ENCODE measurements around the gene SREBF1. TPM values are rescaled to one million over a fixed set of nuclear protein-coding genes. Genes with fewer than 3 reads are reported as not detected.
A peak's percentile ranks its signal among the peaks of the same experiment; 100 is the strongest.

Gene SREBF1
- total and polyA plus RNA-seq, 5 donors from 2014 or later, result 4.5 to 141 (median 6.5) TPM

DNA sequence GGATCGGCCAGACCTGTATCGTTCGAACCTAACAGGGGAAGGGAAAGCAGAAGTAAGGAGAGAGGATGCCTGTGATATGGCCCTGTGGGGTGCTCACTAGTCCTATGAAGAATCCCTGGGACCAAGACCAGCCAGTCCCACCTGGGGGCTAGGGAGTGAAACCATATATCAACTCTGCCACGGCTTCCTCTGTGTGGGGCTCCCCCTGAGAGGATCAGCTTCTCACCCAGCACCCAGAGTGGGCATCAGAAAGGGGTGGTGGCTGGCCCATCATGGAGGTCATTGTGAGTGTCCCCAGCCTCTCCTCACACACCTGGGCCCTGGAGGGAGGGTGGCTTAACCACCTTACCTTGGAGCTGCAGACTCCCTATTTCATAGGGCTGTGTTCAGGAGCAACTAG, 30.1 kb upstream of the SREBF1 start:
- H3K27ac Mint-ChIP-seq, result no peak overlapping the region
- H3K4me3 Mint-ChIP-seq, result no peak overlapping the region
- H3K9me3 Mint-ChIP-seq, result no peaks in the 10 kb centered on the region
- peaks cover 13% of the 10 kb centered on the region for H3K36me3 Mint-ChIP-seq
- H3K4me1 Mint-ChIP-seq, result peaks cover 0 to 26% (median 11%) of the 10 kb centered on the region in 4 donors
- Histone ChIP-seq H3K36me3 (ENCODE audit: control insufficient read depth, insufficient read depth, low read length) (peaks cover 40% of the 10 kb centered on the region), H3K27me3 (ENCODE audit: control insufficient read depth, insufficient read depth, low read length) (no peaks in the 10 kb centered on the region), H3K4me3 (ENCODE audit: low read depth, low read length) (no peak overlapping the region), H3K27ac (ENCODE audit: insufficient read depth, low read length, poor library complexity, severe bottlenecking) (no peak overlapping the region), H3K4me1 (ENCODE audit: control insufficient read depth, insufficient read depth, low read length, poor library complexity, severe bottlenecking) (peaks cover 9% of the 10 kb centered on the region), H3K9me3 (ENCODE audit: control insufficient read depth in 2 of 2, low read length in 2 of 2) (no peaks in the 10 kb centered on the region)
- H3K27me3 Mint-ChIP-seq, result no peaks in the 10 kb centered on the region
- ATAC-seq (ENCODE audit: low read depth in 2 of 2) (no peak), DNase-seq (no peak)

DNA sequence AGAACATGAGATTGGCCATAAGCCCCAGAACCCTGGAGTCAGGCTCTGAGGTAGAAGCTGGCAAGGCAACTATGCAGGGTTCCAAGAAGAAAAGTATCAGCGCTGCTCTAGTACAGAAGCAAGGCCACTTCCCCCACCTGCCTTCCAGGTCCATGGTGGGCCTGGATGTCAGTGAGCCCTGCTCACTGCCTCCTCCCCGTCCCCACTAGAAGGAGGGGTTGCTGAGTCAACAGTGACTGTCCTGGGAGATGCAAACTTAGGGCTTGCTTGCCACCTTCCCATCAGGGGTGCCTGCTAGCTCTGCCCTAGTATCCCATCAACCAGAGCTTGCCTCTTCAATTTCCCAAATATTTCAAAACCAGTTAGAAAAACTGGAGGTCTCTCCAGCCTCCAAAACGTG, 29.6 kb upstream of the SREBF1 start:
- DNase-seq, result no peak
- no peaks in the 10 kb centered on the region for H3K27me3 Mint-ChIP-seq
- no peaks in the 10 kb centered on the region for H3K9me3 Mint-ChIP-seq
- Histone ChIP-seq H3K4me3 (ENCODE audit: low read depth, low read length) (no peak overlapping the region), H3K27me3 (ENCODE audit: control insufficient read depth, insufficient read depth, low read length) (no peaks in the 10 kb centered on the region), H3K27ac (ENCODE audit: insufficient read depth, low read length, poor library complexity, severe bottlenecking) (no peak overlapping the region), H3K9me3 (ENCODE audit: control insufficient read depth in 2 of 2, low read length in 2 of 2) (no peaks in the 10 kb centered on the region), H3K4me1 (ENCODE audit: control insufficient read depth, insufficient read depth, low read length, poor library complexity, severe bottlenecking) (peaks cover 9% of the 10 kb centered on the region), H3K36me3 (ENCODE audit: control insufficient read depth, insufficient read depth, low read length) (peaks cover 40% of the 10 kb centered on the region)
- no peak for ATAC-seq (ENCODE audit: low read depth in 2 of 2)
- no peak overlapping the region for H3K4me3 Mint-ChIP-seq
- H3K27ac Mint-ChIP-seq, result no peak overlapping the region
- H3K4me1 Mint-ChIP-seq, result peaks cover 0 to 27% (median 11%) of the 10 kb centered on the region in 4 donors
- peaks cover 13% of the 10 kb centered on the region for H3K36me3 Mint-ChIP-seq

DNA sequence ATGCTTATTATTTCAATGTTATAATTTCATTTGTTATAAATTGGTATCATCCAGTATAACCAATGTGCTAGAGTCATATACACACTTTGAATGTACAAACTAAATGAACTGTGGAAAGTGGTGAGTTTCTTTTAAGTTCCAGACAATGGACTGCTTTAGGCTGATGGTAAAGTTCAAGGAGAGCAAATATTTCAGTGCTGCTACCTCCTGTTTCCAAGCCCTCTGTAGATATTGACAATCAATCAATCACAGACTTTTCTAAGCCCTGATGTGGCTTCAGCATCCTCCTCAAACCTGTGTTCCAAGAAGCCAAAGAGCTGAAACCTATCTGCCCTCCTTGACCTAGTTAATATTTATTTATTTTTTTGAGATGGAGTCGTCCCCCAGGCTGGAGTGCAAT, 28.2 kb upstream of the SREBF1 start:
- H3K27ac ChIP-seq (ENCODE audit: insufficient read depth, low read length, poor library complexity, severe bottlenecking), result no peak overlapping the region
- DNase-seq (no peak), ATAC-seq (ENCODE audit: low read depth in 2 of 2) (no peak)
- peaks cover 35% of the 10 kb centered on the region for H3K36me3 ChIP-seq (ENCODE audit: control insufficient read depth, insufficient read depth, low read length)
- Mint-ChIP-seq H3K4me1 (peaks cover 0 to 31% (median 11%) of the 10 kb centered on the region in 4 donors), H3K9me3 (no peaks in the 10 kb centered on the region), H3K27ac (peak overlapping the region in 2 of 3 donors; percentile 15 to 63), H3K27me3 (no peaks in the 10 kb centered on the region), H3K36me3 (peaks cover 13% of the 10 kb centered on the region), H3K4me3 (no peak overlapping the region)
- H3K4me1 ChIP-seq (ENCODE audit: control insufficient read depth, insufficient read depth, low read length, poor library complexity, severe bottlenecking), result peaks cover 13% of the 10 kb centered on the region
- H3K9me3 ChIP-seq (ENCODE audit: control insufficient read depth in 2 of 2, low read length in 2 of 2), result no peaks in the 10 kb centered on the region
- H3K27me3 ChIP-seq (ENCODE audit: control insufficient read depth, insufficient read depth, low read length), result no peaks in the 10 kb centered on the region
- H3K4me3 ChIP-seq (ENCODE audit: low read depth, low read length), result no peak overlapping the region

DNA sequence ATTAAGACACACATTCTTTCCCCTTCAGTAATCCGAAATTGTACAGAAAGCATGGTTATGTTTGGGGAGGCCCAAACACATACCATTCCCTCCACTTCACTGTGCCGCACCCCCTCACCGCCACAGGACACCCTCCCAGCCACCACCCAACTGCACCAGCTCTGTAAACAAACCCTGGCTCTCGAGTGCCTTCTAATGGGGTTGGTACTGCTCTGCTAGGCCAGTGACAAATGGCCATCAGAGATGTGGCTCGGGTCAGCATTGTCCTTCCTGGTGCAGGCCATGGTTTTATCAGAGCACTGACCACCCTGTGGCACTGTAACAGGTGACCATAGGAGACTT, 24.0 kb upstream of the SREBF1 start:
- no peak for ATAC-seq (ENCODE audit: low read depth in 2 of 2)
- H3K4me1 Mint-ChIP-seq, result peaks cover 0 to 36% (median 12%) of the 10 kb centered on the region in 4 donors

DNA sequence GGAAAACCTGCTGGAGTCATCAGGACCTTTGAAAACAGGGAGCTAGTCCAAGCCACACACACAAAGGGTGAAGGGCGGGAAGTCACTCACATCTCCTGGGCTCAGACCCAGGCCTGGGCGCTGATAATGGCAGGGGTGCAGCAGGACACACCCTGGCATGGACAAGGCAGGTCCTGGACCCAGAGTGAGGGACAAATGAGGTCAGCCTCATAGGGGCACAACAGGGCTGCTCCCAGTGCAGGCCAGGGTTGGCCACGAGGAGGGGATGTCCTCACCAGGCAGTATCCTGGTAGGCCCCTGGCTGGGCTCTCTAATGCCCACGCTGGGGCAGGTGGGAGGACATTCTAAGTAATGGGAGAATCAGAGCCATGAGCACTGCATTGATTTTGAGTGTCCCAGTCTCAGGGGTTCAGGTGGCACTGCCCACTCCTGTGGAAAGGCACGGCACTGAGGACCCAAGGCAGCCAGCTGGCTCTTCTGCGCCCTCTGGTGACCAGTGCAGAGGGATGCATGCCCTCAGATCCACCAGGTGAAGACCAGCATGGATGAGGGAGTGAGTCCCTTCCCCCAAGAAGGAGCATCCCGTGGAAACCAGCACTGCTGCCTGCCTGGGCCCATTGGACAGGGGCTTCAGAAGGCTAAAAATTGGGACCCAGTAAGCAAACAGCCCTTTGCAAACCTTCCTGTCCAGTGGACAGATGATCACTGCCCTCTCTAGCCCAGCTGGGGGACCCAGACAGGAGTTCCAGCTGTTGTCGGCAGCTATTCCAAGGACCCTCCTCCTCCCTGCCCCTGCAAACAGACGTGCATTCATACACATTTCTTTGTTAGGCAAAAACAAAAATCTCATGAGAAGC, 23.4 kb upstream of the SREBF1 start:
- Histone ChIP-seq H3K4me3 (ENCODE audit: low read depth, low read length) (no peak overlapping the region), H3K4me1 (ENCODE audit: control insufficient read depth, insufficient read depth, low read length, poor library complexity, severe bottlenecking) (peaks cover 17% of the 10 kb centered on the region), H3K27ac (ENCODE audit: insufficient read depth, low read length, poor library complexity, severe bottlenecking) (no peak overlapping the region), H3K36me3 (ENCODE audit: control insufficient read depth, insufficient read depth, low read length) (no peaks in the 10 kb centered on the region), H3K27me3 (ENCODE audit: control insufficient read depth, insufficient read depth, low read length) (no peaks in the 10 kb centered on the region), H3K9me3 (ENCODE audit: control insufficient read depth in 2 of 2, low read length in 2 of 2) (no peaks in the 10 kb centered on the region)
- Mint-ChIP-seq H3K4me3 (no peak overlapping the region), H3K36me3 (peaks cover 3% of the 10 kb centered on the region), H3K27ac (peak overlapping the region in 1 of 3 donors; percentile 52), H3K4me1 (peaks cover 0 to 42% (median 16%) of the 10 kb centered on the region in 4 donors), H3K27me3 (no peaks in the 10 kb centered on the region), H3K9me3 (no peaks in the 10 kb centered on the region)
- peak; percentile 79 to 81 for ATAC-seq (ENCODE audit: low read depth in 2 of 2)
- peak; percentile 59 to 70 (median 70) for DNase-seq

More for the DNA sequence above, 24.0 kb upstream of the SREBF1 start:
- no peaks in the 10 kb centered on the region for H3K36me3 ChIP-seq (ENCODE audit: control insufficient read depth, insufficient read depth, low read length)
- no peak overlapping the region for H3K4me3 Mint-ChIP-seq
- no peak overlapping the region for H3K27ac ChIP-seq (ENCODE audit: insufficient read depth, low read length, poor library complexity, severe bottlenecking)
- H3K27ac Mint-ChIP-seq, result peak overlapping the region in 1 of 3 donors; percentile 52
- H3K9me3 Mint-ChIP-seq, result no peaks in the 10 kb centered on the region
- H3K9me3 ChIP-seq (ENCODE audit: control insufficient read depth in 2 of 2, low read length in 2 of 2), result no peaks in the 10 kb centered on the region
- DNase-seq, result no peak
- peaks cover 3% of the 10 kb centered on the region for H3K36me3 Mint-ChIP-seq
- H3K27me3 Mint-ChIP-seq, result no peaks in the 10 kb centered on the region
- no peak overlapping the region for H3K4me3 ChIP-seq (ENCODE audit: low read depth, low read length)
- H3K4me1 ChIP-seq (ENCODE audit: control insufficient read depth, insufficient read depth, low read length, poor library complexity, severe bottlenecking), result peaks cover 14% of the 10 kb centered on the region
- H3K27me3 ChIP-seq (ENCODE audit: control insufficient read depth, insufficient read depth, low read length), result no peaks in the 10 kb centered on the region

DNA sequence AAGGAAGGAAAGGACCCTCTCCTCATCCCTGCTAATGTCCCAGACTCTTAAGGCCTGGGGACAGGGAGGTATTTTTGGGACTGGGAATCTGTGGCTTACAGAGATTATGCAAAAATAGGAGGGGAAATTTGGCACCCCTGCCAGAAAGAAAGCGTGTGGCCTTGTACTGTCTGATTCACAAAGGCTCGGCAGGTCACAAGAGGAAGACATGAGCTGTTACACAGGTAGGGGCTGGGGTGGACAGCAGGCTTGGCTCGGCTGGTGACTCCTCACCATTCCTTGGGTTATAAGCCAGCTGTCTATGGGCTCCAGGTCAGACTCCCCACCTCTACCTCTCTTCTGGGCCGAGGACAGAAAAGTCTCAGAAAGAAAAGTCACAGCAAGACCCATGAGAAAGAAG, 20.7 kb upstream of the SREBF1 start:
- Histone ChIP-seq H3K27ac (ENCODE audit: insufficient read depth, low read length, poor library complexity, severe bottlenecking) (no peak overlapping the region), H3K9me3 (ENCODE audit: control insufficient read depth in 2 of 2, low read length in 2 of 2) (no peaks in the 10 kb centered on the region), H3K4me1 (ENCODE audit: control insufficient read depth, insufficient read depth, low read length, poor library complexity, severe bottlenecking) (peaks cover 10% of the 10 kb centered on the region), H3K27me3 (ENCODE audit: control insufficient read depth, insufficient read depth, low read length) (no peaks in the 10 kb centered on the region), H3K4me3 (ENCODE audit: low read depth, low read length) (no peak overlapping the region), H3K36me3 (ENCODE audit: control insufficient read depth, insufficient read depth, low read length) (no peaks in the 10 kb centered on the region)
- Mint-ChIP-seq H3K4me1 (peaks cover 0 to 28% (median 14%) of the 10 kb centered on the region in 4 donors), H3K27ac (no peak overlapping the region), H3K27me3 (no peaks in the 10 kb centered on the region), H3K9me3 (no peaks in the 10 kb centered on the region), H3K36me3 (peaks cover 3% of the 10 kb centered on the region), H3K4me3 (no peak overlapping the region)
- no peak for ATAC-seq (ENCODE audit: low read depth in 2 of 2)
- DNase-seq, result no peak

DNA sequence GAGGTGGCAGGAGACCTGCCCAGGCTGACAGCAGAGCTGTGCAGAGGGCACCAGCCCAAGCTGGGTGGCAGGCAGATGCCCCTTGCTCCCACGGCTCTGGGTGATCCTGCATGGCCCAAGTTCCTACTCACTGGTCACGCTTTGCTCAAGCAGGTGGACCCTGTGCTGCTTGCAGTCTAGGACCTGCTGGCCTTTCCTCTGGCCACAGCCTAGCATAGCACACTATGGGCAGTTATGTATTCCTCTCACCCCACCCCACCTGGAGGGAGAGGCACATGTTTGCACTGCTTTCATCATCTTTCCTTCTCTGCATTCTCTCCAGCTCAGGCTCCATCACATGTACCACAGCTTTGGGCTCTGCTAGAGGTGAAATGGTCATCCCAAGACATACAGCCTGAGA, 19.6 kb upstream of the SREBF1 start:
- Histone ChIP-seq H3K27me3 (ENCODE audit: control insufficient read depth, insufficient read depth, low read length) (no peaks in the 10 kb centered on the region), H3K36me3 (ENCODE audit: control insufficient read depth, insufficient read depth, low read length) (no peaks in the 10 kb centered on the region), H3K9me3 (ENCODE audit: control insufficient read depth in 2 of 2, low read length in 2 of 2) (no peaks in the 10 kb centered on the region), H3K27ac (ENCODE audit: insufficient read depth, low read length, poor library complexity, severe bottlenecking) (no peak overlapping the region), H3K4me3 (ENCODE audit: low read depth, low read length) (no peak overlapping the region), H3K4me1 (ENCODE audit: control insufficient read depth, insufficient read depth, low read length, poor library complexity, severe bottlenecking) (peaks cover 13% of the 10 kb centered on the region)
- Mint-ChIP-seq H3K9me3 (no peaks in the 10 kb centered on the region), H3K4me3 (no peak overlapping the region), H3K36me3 (peaks cover 11% of the 10 kb centered on the region), H3K4me1 (peaks cover 0 to 31% (median 18%) of the 10 kb centered on the region in 4 donors), H3K27me3 (no peaks in the 10 kb centered on the region), H3K27ac (no peak overlapping the region)
- DNase-seq (no peak), ATAC-seq (ENCODE audit: low read depth in 2 of 2) (no peak)

DNA sequence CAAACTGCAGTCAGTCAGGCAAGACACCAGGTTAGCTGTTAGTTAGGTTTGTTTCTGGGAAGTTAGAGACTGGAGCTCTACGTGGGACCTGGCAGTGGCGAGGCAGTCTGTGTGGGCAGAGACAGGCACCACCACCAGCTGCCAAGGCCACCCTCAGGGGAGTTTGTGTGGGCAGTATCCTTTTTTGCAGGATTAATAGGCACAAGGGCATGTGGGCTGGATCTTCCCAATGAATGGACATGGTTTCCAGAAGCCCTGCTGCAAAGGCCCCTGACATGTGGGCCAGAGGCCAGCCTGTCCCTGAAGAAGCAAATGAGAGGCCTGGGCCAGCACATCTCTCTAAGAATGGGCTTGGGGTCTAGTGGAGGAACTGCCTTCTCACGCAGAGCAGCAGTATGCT, 19.2 kb upstream of the SREBF1 start:
- Mint-ChIP-seq H3K27ac (peak overlapping the region in 1 of 3 donors; percentile 14), H3K4me1 (peaks cover 0 to 35% (median 19%) of the 10 kb centered on the region in 4 donors), H3K9me3 (no peaks in the 10 kb centered on the region), H3K27me3 (no peaks in the 10 kb centered on the region), H3K4me3 (no peak overlapping the region), H3K36me3 (peaks cover 11% of the 10 kb centered on the region)
- no peak for ATAC-seq (ENCODE audit: low read depth in 2 of 2)
- no peak overlapping the region for H3K4me3 ChIP-seq (ENCODE audit: low read depth, low read length)
- H3K27ac ChIP-seq (ENCODE audit: insufficient read depth, low read length, poor library complexity, severe bottlenecking), result no peak overlapping the region
- H3K4me1 ChIP-seq (ENCODE audit: control insufficient read depth, insufficient read depth, low read length, poor library complexity, severe bottlenecking), result peaks cover 17% of the 10 kb centered on the region
- DNase-seq, result no peak
- no peaks in the 10 kb centered on the region for H3K9me3 ChIP-seq (ENCODE audit: control insufficient read depth in 2 of 2, low read length in 2 of 2)
- no peaks in the 10 kb centered on the region for H3K27me3 ChIP-seq (ENCODE audit: control insufficient read depth, insufficient read depth, low read length)
- no peaks in the 10 kb centered on the region for H3K36me3 ChIP-seq (ENCODE audit: control insufficient read depth, insufficient read depth, low read length)
